LNCAP (cell line): ENCODE results near the gene VN1R5.

Source experiments
- CTCF ChIP-seq: fragments of 450-650 bp; IDR thresholded peaks from 2 replicates; pipeline ENCODE4 v1.5.1; 2017; ENCODE audit warnings: mild to moderate bottlenecking

The VN1R5 gene

GRCh38 chr1:247304031-247304430 is 48.2 kb downstream of the VN1R5 start:
- no peak for TF ChIP-seq CTCF
